CD4-positive, alpha-beta T cell treated with Interleukin-2 at 100 ng/mL for 4 hours (primary cell): Measurements from ENCODE around the gene CPT1B.
"Not testable (repeated sequence)": the region's sequence is repeated elsewhere in the genome, so short reads cannot be mapped to it uniquely, and the experiment has no call there.

ENCODE experiments used
- DNase-seq: peaks from one replicate; pipeline ENCODE4 v3.0.0-alpha.2; 2020; ENCODE audit warnings: low spot score

Gene CPT1B

DNA sequence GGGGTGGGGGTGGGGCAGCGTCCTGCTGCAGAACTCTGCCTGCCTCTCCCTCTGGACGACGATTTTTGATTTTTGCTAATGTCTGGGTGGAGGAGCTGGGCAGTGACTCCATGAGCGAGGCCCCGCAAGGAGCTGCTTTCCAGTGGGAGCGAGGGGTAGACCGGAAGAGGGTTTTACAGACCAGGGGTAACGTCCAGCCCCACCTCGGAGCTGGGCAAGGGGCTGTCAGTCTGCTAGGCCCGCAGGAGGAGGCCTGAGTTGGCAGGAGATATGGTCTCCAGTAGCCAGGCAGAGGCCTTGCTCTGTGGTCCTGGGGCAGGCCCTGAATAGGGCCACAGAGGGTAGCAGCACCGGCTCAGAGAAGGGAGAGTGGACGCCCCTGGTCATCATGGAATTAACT lies 31.4 kb upstream of the CPT1B start:
- DNase-seq = no peak

DNA sequence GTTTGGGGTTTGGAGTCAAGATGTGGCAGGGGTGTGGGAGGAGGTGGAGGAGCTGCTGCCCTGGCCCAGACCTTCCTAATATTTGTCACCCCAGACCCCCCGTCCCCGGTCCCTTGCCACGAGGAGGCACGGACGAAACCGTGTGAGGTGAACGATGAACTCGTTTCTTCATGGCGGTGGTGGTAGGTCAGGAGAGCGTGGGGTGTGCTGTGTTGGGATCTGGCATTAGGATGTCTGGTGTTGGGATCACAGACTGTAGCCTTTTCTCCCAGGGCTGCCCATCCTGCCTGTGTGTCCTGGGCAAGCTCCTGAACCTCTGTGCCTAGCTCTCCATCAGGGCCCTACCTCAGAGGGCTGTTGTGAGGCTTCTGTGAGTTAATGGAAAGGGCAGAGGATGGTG lies 30.8 kb upstream of the CPT1B start:
- no peak for DNase-seq

DNA sequence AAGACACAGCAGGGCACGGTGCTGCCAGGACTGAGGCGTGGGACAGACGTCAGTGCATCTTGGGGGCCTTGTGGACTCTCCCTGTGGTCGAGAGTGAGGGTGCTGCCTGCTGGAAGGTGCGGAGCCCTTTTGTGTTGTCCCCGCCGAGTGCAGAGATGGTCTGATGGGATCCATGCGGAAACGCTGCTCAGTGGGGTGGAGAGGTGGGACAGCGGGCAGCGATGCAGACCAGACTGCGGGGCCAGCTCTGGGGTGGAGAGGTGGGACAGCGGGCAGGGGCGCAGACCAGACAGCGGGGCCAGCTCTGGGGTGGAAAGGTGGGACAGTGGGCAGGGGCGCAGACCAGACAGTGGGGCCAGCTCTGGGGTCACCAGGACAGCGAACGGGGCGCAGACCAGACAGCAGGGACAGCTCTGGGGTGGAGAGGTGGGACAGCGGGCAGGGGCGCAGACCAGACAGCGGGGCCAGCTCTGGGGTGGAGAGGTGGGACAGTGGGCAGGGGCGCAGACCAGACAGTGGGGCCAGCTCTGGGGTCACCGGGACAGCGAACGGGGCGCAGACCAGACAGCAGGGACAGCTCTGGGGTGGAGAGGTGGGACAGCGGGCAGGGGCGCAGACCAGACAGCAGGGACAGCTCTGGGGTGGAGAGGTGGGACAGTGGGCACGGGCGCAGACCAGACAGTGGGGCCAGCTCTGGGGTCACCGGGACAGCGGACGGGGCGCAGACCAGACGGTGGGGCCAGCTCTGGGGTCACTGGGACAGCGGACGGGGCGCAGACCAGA lies 30.0 kb upstream of the CPT1B start:
- not testable (repeated sequence) for DNase-seq

DNA sequence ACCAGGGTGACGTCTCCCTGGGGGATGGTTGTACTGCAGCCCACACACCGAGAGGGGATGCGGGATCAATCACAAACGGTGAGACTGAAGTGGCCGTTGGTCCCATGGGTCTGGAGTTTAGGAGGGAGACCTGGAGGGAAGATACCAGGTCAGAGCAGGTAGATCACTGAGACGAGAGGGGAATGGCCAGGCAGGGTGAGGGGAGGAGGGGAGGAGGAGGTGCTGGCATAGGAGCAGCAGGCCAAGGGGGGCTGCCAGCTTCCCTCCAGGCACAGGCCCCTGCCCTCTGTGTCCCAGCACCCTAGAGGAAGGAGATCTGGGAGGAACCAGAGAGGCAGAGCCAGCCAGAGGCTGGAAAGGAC lies 29.4 kb upstream of the CPT1B start:
- DNase-seq = no peak

DNA sequence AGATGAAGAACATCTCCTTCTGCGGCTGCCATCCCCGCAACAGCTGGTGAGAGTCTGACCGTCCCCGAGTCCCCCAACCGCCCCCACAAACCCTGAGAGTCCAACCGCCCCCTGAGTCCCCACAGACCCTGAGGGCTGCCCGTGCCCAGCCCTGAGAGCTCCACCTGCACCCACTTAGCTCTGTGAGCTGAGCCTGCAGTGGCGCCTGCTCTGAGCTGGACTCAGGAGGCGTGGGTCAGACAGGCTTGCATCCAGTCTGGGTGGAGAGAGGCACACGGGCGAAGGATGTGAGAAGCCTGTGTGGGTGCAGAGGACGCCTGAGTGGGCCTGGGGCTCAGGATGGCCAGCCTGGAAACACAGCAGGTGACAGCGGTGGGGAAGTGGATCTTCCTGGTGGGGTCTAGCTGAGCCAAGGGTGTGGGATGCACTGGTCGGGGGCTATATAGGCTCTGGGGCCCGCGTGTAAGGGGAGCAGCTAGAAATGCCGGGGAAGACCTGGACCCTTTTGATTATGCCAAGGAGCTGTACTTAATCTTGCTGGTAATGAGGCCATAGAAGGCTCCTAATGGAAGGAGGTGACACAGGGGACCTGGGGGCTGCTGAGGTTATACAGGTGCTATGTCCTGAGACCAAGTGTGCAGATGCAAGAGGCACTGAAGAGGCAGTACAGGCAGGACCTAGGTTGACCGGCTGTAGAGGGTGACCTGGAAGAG lies 28.9 kb upstream of the CPT1B start:
- no peak for DNase-seq

DNA sequence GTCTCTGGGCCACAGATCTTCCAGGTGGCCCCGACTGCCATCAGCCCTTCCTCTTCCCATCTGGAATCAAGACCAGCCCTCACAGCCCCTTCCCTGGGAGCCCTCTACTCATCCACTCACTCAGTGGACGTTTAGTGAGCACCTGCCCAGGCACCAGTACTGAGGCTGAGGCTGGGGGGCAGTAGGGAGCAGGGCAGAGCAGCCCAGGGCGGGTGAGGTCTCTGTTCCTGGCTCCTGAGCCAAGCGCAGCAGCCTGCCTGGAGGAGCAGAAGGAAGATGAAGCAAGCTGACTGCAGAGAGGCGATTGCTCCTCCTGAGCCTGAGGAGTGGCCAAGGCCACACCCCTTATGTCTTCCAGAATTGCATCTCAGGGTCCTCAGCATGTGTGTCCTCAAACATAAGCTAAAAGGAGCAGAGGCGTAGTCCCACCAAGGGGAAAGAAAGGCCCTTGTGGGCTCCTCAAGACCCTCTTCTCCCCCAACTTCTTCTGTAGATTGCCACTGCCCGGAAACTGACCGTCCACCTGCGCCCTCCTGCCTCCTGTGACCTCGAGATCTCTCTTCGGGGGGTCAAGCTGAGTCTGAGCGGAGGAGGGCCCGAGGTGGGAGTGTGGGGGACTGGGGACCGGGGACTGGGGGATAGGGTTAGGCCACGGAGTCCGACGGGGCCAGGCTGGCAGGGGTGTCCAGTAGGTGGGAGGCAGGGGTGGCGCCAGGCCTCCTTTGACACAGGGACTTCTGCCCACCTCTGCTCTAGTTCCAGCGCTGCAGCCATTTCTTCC lies 28.1 kb upstream of the CPT1B start:
- DNase-seq = no peak

DNA sequence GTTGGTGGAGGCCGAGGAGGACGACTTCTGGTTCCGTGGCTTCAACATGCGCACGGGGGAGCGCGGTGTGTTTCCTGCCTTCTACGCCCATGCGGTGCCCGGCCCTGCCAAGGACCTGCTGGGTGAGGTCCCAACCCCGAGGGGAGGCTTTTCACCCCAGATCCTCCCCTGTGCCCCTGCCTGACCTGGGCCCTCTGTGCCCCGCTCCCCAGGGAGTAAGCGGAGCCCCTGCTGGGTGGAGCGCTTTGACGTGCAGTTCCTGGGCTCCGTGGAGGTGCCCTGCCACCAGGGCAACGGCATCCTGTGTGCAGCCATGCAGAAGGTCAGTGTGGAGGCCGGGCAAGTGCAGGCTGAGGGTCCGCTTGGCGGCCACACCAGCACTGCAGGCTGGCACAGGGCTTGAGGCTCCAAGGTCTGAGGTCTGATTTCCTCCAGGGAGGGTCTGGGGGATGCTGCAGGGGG lies 27.4 kb upstream of the CPT1B start:
- DNase-seq = no peak

DNA sequence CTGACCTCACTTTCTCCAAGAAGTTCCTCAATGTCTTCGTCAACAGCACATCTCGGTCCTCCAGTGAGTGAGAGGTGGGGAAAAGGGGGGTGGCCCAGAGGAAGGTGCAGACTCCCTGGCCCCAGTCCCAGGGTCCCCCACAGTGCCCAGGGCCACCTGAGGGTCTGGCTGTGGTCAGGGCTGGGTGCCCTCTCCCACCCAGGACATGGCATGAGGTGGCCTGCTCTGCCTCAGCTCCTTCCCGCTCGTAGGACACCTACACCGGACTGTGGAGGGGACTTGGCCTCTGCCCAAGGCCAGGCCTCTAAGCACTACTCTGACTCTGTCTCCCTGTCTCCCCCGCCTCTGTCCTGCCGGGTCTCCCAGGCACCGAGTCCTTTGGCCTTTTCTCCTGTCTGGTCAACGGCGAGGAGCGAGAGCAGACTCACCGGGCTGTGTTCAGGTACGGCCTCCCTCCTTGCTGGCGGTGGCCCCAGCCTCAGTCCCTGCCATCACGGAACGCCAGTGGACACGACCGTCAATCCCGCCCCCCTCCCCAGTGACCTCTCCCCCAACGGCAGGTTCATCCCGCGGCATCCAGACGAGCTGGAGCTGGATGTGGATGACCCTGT lies 26.9 kb upstream of the CPT1B start:
- DNase-seq = no peak

DNA sequence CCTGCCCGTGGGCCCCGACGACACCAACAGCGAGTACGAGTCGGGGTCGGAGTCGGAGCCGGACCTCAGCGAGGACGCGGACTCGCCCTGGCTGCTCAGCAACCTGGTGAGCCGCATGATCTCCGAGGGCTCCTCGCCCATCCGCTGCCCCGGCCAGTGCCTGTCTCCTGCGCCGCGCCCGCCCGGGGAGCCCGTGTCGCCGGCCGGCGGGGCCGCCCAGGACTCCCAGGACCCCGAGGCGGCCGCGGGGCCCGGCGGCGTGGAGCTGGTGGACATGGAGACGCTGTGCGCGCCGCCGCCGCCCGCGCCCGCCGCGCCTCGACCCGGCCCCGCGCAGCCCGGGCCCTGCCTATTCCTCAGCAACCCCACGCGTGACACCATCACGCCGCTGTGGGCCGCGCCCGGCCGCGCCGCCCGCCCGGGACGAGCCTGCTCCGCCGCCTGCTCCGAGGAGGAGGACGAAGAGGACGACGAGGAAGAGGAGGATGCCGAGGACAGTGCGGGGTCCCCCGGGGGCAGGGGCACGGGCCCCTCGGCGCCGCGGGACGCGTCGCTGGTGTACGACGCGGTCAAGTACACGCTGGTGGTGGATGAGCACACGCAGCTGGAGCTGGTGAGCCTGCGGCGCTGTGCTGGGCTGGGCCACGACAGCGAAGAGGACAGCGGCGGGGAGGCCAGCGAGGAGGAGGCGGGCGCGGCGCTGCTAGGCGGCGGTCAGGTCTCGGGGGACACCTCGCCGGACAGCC lies 26.2 kb upstream of the CPT1B start:
- DNase-seq = no peak

DNA sequence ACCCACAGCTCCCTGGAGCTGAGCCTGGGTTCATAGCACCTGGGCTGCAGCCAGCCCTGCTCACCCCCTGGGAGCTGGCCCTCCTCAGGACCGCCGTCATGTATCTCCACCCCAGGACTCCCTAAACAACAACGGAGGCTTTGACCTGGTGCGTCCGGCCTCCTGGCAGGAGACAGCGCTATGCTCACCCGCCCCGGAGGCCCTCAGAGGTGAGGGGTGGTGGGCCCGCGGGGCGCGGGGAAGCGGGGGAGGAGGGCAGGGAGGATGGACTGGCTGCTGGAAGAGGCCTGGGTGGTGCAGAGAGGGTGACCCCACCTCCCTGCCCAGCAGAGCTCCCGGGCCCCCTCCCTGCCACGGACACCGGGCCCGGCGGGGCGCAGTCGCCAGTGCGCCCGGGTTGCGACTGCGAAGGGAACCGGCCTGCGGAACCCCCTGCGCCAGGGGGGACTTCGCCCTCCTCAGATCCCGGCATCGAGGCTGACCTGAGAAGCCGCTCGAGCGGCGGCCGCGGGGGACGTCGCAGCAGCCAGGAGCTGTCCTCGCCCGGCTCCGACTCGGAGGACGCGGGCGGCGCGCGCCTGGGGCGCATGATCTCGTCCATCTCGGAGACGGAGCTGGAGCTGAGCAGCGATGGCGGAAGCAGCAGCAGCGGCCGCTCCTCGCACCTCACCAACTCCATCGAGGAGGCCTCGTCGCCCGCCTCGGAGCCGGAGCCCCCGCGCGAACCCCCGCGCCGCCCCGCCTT lies 25.5 kb upstream of the CPT1B start:
- no peak for DNase-seq

DNA sequence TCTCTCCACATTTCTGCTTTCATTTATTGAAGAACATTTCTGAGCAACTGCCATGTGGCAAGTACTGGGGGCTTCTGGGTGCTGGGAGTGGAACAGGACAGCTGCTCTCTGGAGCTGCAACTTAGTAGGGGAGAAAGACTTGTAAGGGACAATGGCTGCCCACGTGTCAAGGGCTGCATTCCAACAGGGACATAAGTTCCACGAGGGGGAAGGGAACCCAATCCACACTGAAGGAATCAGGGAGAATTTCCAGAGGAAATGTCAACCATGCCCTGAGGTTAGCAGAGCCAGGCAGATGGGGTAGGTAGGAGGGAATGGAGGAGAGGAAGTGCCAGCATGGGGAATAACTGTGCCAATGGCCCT lies 24.1 kb upstream of the CPT1B start:
- DNase-seq = no peak

DNA sequence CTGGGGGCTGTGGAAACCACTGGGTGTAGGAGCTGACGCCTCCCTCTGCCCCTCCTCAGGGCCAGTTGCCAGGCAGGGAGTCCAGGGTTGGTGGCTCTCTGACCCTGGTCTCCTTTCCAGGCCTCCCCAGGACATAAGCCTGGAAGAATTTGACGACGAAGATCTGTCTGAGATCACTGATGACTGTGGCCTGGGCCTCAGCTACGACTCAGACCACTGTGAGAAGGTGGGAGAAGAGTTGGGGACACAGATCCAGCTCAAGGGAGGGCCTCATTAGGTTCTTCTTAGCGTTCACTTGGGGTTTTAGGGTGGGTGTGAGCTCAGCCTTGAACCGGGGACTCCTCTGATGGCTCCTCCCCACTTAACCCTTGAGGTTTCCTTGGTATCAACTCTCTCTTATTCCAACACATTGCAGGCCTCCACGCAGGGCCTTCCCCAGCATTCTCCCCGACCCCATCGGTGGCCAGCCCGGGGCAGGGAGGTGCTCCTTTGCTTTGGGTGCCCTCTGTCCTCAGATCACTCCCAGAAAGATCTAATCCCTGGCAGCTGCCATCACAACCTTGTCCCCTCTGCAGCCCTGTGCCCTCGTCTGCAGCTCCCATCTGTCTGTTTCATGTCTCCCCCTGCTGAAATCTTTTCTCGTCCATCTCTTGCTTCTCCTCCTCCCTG lies 23.6 kb upstream of the CPT1B start:
- DNase-seq = no peak

DNA sequence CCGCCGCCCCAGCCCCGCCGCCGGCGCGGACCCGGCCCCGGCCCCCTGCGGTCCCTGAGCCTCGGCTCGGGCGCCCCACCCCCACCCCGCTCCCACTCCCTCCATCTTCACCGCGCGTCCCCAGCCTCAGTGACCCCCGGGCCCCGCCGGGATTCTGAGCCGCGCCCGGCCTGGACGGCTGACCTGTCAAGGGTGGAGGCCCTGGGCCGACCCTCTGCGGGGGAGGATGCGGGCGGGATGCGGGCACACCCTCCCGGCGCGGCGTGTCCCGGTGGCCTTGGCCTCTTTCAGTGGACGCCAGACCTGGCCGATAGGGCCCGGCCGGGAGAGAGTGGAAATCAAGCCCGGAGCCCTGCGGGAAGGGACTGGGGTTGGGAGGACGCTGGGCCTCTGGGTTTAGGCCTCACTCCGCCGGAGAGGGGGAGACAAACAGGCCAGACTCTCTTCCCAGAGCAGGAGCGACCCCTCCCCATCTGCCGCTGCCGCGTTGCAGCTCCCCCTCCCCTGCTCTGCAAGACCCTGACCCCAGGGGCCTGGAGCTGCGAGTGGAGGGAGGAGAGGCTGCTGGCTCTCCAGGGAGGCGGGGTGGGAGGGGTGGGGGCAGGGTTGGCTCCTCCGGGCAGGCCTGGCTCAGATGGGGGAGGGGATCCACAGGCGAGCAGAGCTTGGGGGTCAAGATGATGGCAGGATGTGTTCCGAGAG lies 22.9 kb upstream of the CPT1B start:
- no peak for DNase-seq

DNA sequence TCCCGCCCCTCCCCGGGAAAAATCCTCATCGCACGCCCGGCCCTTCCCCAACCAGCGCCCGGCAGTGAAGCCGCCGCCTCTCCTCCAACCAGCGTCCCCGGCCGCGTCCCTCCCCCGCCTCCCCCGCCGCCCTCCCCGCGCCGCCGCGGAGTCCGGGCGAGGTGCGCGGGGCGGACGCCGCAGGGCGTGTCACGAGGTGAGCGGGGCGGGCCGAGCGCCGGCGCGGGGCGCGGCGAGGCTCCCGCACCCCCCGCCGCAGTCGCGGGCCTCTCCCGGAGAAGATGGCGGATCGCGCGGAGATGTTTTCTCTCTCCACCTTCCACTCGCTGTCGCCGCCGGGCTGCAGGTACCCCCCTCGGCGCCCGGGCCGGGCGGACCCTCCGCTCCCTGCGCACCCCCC lies 22.3 kb upstream of the CPT1B start, which contains the start of gene MAPK8IP2:
Gene MAPK8IP2 (plus strand): TSS at position 256 of the 400 bp plus-strand sequence. CDS start 26 bp downstream, at position 282.
- DNase-seq = no peak

DNA sequence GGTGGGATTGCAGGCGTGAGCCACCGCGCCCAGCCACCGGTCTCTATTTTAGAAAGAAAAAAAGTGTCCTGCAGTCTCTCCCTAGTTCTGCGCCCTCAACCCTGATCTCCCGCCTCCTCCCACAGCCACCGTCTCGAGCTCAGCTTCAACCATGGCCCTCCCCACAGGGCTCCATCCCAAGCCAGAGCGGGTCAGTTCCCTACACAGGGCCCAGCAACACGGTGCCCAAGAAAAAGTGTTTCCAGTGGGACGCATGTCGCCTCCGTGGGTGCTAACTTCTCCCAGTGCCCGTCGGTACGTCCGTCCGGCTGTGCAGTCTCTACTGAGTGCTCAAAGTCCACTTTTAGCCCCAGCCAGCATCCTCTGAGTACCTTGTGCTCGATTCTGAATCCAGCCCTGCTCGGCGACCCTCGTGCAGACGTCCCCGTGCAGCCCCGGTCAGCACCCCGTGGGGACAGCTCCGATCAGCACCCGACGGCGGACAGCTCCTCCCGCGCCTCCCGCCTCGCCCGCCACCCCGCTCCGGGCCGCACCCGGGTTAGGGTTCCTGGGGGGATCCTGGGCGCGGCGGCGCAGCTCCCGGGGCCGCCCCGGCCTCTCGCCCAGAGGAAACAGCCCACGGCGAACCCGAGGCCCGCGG lies 21.7 kb upstream of the CPT1B start:
- DNase-seq = peak; percentile 56

DNA sequence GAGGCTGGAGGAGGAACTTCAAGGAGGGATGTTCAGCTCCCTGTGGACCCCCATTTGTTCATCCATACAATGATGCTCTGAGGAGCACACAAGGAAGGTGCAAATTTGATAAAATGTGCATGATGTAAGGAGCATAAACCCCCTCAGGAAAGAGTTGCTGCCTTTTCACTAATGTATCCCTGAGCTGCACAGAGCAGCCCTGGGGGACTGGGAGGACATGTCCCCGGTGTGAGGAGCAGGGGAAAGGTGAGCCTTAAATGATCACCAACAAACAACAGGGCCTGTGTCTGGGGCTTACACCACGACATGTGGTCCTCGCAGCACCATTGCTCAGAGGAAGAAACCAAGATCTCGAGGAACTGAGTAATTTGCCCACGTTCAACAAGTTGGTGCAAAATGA lies 18.9 kb upstream of the CPT1B start:
- DNase-seq = no peak

DNA sequence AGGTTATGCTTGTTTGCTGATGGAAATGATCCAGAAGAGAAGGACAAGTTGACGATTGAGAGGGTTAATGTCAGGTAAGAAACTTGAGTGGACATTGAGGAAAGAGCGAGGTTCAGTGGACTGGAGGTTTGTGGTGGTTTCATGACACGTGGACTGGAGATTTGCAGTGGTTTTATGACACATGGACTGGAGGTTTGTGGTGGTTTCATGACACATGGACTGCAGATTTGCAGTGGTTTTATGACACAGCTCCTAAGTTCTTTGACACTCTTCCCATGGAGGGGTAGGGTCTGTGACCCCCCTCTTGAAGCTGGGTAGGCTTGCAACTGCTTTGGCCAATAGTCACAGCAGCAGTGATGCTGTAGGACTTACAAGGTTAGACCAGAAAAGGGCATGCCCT lies 17.0 kb upstream of the CPT1B start:
- DNase-seq = no peak

DNA sequence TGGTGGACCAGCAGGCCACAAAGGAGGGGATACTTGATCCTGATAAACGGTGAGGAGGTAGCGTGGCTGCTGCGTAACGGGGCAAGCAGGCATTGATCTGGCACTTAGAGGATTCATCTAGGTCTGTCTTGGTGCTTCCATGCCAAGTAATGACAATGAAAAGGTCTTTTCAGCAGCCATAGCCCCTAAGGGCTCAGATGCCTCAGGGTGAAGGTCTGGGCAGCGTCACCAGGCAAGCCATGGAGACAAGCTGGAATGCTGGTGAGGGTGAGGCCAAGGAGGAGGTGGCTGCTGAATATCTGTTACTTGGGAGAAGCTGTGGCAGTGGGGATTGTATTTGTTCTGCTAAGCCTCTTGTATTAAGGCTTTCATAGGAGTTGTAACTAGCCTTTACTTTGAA lies 9.2 kb upstream of the CPT1B start:
- no peak for DNase-seq

DNA sequence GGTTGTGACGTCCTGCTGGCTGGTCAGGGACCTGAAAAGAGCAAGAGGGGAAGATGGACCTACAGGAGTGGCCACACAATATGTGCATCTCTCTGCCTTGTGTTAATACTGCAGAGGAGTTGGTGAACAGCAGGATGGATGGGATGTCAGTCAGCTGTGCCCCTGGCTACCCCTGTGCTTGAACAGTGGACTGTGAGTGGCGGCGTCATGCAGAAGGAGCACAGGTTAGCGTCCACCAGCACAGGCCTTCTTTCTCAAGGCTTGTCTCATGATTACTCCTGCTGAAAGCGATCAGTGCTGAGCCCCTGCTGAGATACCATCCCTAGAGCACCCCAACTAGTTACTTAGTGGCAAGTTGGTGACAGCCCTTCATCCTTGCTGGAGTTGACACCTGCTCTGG lies 8.2 kb upstream of the CPT1B start:
- DNase-seq = no peak
